HG03025 (cell line): ENCODE results near the gene KRT5.
"Not testable (repeated sequence)": the region's sequence is repeated elsewhere in the genome, so short reads cannot be mapped to it uniquely, and the experiment has no call there.

Source experiments
- ATAC-seq: cut with Tn5 transposase; IDR thresholded peaks from one replicate; pipeline ENCODE4 v1.9.1; 2021; ENCODE audit warnings: mild to moderate bottlenecking, moderate library complexity; ENCODE audit not compliant: unreplicated experiment, low FRiP score

Gene KRT5

DNA sequence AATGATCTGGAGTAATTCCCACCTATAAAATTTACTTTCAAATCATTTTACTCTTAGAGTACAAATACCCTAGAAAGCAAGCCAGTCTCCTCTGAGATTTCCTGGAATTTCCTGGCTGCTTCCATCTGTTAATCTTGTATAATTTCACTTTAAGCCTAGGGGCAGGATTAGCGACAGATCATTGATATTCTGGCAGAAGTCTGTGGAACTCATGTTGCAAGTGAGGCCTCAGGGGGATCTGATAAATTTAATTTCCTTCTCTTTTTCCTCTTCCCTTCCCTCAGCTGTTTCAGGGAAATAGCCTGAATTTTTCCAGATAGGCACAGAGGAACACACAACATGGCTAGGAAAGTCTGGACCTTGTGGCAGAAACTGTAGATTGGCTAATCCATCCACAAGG is 21.2 kb downstream of the KRT5 start:
- ATAC-seq = no peak

DNA sequence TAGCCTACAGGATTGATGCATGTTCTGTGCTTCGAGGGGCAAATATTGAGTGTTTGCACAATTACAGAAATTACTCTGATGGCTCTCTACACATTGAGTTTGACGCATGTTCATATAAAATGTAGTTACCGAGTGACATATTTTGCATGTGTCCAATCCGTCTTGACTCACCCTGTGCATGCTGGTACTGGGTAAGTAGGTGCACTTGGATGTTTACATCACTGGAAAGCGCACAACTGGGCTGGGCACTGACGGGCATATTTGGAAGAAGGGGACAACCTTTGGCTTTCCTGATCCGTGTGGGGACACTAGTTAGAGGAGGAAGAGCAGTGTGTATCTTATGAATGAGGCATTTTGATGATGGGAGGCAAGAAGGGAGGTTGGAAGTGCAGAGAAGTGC is 22.2 kb downstream of the KRT5 start:
- ATAC-seq = no peak

DNA sequence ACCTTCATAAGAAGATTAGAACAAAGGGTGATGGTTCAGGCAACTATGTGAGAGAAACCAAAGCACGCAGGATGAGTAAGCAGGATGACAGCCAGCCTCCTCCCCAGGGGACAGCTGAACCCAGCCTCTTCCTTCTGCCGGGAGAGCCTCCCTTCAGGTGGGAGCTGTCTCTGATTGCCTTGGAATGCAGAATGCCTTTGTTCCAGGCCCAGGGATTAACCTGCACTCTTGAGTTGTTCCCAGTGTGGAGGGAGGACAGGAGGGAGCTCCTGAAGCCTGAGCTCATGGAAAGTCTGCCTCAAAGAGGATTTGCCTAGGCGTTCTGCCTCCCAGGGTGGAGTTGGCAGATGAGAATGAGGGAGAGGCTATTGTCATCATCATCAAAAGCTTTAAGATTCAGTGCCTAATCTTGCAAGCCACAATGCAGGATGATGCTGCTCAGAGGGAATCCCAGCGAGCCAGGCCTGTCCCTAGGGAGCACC is 23.6 kb downstream of the KRT5 start:
- ATAC-seq = no peak

DNA sequence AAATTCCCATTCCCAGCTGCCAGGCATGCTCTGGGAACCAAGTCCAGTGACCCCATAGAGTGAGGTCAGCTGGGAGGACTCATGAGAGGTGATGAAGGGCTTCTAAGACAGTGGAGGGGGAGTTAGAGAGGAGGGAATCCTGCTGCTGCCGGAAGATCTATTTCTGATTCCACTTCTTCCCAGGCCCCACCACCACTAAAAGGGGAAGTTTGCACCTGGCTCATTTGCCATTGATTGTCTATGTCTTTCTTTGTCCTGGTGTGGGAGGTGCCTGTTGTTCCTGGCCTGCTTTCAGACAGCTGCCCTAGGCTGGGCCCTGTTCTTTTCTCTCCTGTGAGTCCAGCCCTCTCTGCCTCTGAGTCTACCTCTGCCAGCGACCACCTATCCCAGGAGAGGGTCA is 24.1 kb downstream of the KRT5 start:
- no peak for ATAC-seq

DNA sequence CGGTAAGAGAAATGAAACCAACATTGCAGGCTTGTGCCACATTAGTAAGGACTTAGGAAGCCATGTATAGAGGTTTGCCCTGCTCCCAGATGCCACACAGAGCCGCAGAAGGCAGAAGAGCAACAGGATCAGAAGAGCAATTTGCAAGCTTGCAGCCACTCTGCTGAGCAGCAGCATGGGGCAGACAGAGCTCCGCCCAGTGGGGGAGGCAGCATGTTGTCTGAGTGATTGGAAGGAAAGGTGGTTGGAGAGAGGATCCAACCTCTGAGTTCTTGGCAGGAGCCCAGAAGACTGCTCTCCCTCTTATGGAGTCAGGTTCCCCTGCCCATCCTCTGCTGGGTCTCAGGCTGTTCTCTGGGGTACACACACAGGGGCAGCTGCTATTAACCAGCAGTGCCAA is 24.8 kb downstream of the KRT5 start:
- no peak for ATAC-seq

DNA sequence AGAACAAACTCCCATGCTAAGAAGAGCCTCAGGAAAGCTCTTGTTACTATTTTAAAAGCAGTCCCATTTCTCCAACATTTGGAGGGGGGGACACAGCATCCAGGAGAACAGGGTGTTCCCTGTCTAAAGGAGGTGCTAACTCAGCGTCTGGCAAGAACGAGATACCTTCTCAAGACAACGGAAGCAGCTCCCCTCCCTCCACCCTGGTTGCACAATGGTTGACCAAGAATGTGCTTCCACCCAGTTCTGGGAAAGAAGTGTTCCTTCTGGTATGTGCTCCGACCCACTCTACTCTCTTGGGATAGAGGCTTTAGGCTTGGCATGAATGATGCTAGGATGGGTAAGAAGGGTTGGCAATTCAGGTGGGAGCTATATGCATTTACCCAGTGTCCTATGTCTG is 25.7 kb downstream of the KRT5 start:
- ATAC-seq = no peak

DNA sequence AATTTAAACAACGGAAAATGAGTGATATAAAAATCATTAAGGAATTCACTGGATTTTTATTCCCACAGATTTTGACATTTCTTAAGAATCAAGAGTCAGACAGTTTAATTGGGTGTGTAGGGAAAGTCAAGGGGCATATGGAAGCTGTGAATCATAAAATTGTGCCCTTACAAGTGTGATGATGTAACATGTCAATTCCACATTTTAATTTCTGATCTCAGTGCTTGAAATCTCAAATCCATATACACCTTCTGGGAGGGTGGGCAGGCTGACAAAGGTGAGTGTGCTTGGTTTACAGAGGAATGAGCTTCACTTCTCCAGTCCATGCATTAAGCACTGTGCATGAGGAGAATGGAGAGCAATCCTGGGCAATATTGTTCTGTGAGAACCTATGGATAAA is 26.1 kb downstream of the KRT5 start:
- no peak for ATAC-seq

DNA sequence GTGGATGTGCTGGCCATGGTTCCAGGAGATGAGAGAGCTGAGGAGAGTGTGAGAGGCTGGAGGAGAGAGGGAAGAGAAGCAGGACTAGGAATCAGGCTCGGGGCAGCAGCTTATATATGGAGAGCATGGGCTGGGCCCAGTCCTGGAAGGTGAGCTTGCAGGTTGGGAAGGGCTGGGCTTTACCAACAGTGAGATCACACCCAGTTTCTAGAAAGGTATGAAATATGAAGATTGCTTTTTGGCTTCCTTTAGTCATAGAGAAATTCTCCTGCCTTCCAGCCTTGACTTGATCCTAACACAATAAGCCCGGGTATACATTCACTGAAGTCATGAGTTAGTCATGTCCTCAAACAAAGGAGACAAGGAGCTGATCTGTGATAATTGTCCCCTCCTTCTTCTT is 27.0 kb downstream of the KRT5 start, which contains the start of gene KRT6A:
TSS of gene KRT6A (minus strand) at position 86 of the 400 bp plus-strand sequence. CDS start at position 17, 69 bp downstream.
- ATAC-seq = no peak

DNA sequence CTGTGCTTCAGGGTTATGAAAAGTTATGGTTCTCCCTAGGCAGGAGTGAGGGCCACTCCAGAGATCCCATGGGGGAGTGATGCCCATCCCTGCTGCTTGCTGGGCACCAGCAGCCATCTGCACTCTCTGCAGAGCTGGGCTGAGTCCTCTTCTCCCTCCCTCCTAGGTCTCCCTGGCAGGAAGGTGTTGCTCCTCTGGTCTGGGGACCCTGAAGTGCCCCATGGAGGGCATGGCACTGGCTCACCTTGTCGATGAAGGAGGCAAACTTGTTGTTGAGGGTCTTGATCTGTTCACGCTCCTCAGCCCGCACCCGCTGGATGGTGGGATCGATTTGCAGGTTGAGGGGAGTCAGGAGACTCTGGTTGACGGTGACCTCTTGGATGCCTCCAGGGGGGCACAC is 27.8 kb downstream of the KRT5 start:
- not testable (repeated sequence) for ATAC-seq

DNA sequence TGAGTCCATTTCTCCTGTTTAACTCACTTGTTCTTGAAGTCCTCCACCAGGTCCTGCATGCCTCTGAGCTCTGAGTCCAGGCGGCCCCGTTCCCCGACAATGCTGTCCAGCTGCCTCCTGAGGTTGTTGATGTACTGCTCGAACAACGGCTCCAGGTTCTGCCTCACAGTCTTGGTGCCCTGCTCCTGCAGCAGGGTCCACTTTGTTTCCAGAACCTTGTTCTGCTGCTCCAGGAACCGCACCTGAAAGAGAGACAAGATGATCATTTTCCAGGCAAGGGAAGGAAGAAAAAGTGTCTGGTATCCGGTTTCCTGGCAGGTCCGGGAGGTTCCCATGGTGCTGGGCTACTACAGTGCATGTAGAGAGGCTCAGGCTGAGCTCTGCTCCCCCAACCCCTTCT is 28.7 kb downstream of the KRT5 start:
- not testable (repeated sequence) for ATAC-seq

DNA sequence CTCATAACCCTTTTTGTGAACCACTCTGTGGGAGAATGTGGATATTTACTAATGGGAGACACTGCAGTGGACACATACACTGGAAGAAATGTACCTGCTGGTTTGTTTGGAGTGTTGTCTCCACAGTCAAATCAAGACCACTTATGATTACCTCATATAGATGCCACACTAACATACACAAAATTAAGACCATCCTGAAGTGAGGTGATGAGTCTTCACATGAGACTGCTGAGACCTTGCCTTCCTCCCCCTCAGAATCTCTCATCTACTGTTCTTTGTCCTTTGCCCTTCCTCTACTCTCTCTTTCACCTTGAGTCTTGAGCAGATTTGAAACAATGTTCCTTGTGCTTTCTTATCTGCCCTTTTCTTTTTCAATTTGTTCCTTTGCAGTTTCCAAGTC is 31.5 kb downstream of the KRT5 start:
- ATAC-seq = no peak

DNA sequence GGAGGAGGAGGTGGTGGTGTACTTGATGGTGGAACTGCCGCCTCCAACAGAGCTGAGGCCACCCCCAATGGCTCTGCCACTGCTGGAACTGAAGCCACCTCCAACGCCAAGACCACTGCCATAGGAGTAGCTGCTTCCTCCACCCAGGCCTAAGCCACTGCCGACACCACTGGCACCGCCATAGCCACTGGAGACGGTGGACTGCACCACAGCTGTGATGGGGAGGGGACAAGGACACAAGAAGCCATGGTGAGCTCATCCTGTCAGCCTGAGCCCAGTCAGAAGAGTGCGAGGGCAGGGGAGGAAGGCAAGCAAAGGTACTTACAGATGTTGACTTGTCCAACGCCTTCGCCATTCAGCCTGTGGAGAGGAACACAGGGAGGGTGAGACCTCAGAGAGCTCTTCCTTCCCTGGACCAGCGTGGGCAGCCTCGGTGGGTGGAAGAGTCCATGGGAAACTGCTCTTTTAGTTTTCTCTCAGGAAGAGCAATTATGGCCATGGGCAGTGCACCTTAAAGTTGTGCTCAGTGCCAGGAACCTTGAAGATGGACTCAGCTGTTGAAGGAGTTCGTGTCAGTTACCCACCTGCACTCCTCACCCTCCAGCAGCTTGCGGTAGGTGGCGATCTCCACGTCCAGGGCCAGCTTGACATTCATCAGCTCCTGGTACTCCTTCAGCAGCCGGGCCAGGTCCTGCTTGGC is 32.3 kb downstream of the KRT5 start:
- ATAC-seq = not testable (repeated sequence)

DNA sequence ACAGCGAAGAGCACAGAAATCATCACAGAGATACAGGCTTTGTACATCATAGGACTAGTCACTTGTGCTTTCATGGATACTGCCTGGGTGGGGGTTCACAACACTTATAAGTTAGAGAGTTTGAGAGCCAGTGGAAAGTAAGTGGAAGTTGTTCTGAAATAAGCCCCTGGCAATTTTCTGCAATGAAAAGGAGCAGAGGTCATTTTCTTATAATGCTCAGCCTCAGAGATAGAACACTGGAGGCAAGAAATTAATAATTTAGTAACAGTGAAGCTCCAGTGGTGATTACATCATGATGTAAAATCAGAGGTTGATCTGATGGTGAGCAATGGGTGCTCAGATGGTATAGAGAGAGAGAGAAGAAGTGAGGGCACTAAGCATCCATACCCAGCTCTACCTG is 33.0 kb downstream of the KRT5 start:
- ATAC-seq = no peak

DNA sequence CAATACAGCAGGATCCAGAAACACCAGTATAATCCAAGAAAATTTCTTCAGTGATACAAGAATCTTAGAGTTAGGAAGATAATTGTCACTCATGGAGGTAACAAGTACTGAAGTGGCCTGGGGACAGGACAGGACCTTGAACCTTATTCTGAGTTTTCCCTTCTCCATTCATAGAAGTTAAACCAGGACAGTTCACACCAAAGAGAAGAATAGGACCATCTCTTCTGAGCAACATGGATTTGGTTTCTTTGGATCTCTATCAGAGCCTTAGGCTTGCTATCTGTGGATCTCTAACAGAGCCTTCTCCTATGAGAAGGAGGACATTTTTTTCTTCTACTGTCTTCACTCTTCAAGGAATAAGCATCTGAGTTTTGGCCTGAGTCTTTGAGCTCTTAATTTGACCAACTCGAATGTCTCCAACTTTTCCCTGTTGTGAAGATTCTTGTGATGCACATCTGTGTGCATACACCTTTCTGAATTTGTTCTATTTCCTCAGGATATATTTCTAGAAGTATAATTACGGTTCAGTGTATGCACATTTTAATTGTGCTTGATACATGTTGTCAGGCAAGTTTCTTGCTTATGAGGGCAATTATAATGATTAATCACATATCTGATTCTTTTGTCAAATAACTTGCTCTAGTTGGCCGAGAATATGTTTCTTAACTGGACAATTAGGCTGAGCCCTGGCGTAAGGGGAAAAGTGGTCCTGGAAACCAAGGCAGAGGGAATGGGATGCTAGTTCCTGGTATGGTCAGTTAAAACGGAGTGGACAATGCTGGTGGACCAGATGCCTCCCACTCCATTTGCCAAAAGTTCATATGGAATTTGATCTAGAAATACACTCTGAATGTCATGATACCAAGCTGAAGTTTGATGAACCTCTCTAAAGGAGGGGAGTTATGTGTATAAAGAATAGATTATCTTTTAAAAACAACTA is 33.8 kb downstream of the KRT5 start:
- no peak for ATAC-seq

DNA sequence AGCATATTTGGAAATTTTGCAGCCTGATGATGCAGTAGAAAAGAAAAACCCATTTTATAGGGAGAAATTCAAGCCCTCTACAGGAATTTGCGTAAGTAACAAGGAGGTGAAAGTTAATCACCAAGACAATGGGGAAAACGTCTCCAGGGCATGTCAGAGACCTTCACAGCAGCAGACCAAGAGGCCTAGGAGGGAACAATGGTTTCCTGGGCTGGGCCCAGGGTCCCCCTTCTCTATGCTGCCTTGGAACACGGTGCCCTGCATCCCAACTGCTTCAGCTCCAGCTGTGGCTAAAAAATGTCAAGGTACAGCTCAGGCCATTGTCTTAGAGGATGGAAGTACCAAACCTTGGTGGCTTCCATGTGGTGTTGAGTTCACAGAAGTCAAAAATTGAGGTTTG is 40.1 kb downstream of the KRT5 start:
- no peak for ATAC-seq

DNA sequence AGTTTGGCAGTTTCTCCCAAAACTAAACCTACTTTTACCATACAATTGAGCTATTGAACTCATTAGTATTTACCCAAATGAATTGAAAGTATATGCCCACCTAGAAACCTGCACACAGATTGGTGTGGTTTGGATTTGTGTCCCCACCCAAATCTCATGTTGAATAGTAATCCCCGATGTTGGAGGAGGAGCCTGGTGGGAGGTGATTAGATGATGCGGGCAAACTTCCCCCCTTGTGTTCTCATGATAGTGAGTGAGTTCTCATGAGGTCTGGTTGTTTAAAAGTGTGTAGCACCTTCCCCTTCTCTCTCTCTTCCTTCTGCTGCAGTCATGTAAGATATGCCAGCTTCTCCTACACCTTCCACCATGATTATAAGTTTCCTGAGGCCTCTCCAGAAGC is 42.5 kb downstream of the KRT5 start:
- ATAC-seq = no peak

DNA sequence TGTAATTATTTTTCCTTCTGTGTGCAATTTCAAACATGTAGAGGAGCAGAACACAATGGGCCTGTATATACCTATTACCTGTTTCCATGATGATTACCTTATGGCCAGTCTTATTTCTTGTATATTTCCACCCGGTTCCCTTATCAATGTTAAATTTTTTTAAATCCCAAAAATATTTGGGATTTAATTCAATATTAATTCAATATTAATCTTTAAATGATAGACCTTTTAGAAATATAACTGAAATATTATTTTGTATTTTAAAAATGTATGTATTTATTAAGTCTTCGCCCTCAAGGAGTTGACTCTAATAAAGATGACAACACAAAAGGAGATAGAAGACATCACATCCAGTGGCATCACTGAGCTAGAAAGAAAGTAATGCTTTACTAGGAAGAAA is 46.0 kb downstream of the KRT5 start:
- ATAC-seq = no peak

DNA sequence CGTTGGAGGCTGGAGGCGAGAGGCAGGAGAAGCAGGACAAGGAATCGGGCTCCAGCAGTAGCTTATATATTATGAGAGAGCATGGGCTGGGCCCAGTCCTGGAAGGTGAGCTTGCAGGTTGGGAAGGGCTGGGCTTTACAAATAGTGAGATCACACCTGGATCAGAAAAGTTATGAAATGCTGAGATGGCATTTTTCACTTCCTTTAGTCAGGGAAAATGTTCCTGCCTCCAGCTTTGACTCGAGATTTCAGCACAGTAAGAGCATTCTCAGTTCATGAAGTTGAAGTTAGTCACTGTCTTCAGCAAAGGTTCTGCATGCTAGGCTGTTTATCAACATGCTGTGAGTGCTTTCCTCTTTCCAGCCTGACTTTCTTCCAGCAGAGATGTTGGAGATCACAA is 46.4 kb downstream of the KRT5 start, which contains the start of gene KRT6C:
TSS of gene KRT6C (minus strand) at position 38 of the 400 bp plus-strand sequence. CDS start 68 bp downstream, outside the sequence.
- no peak for ATAC-seq

DNA sequence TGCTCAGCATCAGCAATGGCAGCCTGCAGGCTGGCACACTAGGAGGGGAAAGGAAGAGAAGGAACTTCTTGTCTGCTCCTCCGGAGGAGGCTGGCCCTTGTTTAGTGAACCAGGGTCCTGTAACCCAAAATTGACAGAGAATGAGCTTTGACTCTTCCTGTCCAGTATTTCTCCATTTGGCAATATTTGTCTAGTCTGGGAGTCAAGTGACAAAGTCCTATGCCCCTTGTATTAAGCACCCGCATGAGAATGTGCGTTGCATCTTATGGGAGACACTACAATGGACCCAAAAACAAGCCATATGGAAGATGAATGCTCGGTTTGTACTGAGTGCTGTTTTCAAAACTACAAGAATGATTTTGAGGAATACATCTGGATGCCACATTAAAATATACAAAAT is 50.3 kb downstream of the KRT5 start:
- ATAC-seq = no peak

DNA sequence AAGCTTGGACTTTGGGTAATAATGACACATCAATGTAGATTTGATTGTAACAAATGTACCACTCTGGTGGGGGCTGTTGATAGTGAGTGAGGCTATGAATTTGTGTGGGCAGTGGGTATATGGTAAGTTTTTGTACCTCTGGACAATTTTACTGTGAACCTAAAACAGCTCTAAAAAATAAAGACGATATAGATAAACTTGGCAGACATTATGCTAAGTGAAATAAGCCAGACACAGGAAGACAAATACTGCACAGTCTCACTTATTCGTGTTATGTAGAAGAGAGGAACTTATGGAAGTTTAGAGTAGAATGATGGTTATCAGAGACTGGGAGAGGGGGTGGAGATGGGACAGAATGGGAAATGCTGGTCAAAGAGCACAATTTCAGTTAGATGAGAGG is 55.3 kb downstream of the KRT5 start:
- ATAC-seq = no peak
